ENCODE data around the gene ZNF280A.
"Not testable (repeated sequence)": the region's sequence is repeated elsewhere in the genome, so short reads cannot be mapped to it uniquely, and the experiment has no call there.

Gene ZNF280A

DNA sequence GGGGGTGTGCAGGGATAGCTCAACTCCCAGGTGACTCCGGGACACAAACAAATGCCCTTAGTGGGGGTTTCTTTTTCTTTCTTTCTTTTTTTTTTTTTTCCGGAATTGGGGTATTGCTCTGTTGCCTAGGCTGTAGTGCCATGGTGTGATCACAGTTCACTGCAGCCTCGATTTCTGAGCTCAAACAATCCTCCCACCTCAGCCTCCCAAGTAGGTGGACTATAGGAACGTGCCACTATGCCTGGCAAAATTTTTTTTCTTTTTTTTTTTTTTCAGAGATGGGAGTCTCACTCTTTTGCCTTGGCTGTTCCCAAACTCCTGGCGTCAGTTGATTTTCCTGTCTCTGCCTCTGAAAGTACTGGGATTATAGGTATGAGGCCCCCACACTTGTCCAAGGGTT is 13.8 kb upstream of the ZNF280A start:
- TF ChIP-seq, protein P1, sequence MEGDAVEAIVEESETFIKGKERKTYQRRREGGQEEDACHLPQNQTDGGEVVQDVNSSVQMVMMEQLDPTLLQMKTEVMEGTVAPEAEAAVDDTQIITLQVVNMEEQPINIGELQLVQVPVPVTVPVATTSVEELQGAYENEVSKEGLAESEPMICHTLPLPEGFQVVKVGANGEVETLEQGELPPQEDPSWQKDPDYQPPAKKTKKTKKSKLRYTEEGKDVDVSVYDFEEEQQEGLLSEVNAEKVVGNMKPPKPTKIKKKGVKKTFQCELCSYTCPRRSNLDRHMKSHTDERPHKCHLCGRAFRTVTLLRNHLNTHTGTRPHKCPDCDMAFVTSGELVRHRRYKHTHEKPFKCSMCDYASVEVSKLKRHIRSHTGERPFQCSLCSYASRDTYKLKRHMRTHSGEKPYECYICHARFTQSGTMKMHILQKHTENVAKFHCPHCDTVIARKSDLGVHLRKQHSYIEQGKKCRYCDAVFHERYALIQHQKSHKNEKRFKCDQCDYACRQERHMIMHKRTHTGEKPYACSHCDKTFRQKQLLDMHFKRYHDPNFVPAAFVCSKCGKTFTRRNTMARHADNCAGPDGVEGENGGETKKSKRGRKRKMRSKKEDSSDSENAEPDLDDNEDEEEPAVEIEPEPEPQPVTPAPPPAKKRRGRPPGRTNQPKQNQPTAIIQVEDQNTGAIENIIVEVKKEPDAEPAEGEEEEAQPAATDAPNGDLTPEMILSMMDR (IDR thresholded peaks at IDR 0.05; ENCODE audit: borderline replicate concordance, insufficient read depth, low read depth, low read length), result no peak
- H3K4me3 ChIP-seq (ENCODE audit: low read depth, low read length), result no peak overlapping the region

DNA sequence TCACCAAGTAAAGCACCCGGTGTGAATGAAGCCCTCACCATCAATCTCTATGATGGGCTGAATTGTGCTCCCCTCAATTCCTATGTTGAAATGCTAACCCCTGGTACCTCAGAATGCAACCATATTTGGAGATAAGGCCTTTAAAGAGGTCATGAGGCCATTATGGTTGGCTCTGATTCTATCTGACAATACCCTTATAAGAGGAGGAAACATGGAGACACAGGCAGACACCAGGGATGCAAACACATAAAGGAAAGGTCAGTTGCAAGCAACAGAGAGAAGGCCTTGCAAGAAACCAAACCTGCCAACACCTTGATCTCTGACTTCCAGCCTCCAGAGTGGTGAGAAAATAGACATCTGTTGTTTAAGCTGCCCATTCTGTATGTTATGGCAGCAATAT is 13.3 kb upstream of the ZNF280A start:
- no peak overlapping the region for H3K4me3 ChIP-seq (ENCODE audit: low read depth, low read length)
- TF ChIP-seq, protein P1 (IDR thresholded peaks at IDR 0.05; ENCODE audit: borderline replicate concordance, insufficient read depth, low read depth, low read length), result no peak

DNA sequence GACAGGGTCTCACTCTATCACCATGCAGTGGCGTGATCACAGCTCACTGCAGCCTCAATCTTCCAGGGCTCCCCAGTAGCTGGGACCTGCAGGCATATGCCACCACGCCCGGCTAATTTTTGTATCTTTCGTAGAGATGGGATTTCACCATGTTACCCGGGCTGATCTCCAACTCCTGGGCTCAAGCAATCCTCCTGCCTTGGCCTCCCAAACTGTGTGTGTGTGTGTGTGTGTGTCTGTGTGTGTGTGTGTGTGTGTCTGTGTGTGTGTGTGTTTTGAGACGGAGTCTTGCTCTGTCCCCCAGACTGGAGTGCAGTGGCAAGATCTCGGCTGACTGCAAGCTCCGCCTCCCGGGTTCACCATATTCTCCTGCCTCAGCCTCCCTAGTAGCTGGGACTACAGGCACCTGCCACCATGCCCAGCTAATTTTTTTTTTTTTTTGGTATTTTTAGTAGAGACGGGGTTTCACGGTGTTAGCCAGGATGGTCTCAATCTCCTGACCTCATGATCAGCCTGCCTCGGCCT is 12.5 kb upstream of the ZNF280A start:
- not testable (repeated sequence) for H3K4me3 ChIP-seq (ENCODE audit: low read depth, low read length)

DNA sequence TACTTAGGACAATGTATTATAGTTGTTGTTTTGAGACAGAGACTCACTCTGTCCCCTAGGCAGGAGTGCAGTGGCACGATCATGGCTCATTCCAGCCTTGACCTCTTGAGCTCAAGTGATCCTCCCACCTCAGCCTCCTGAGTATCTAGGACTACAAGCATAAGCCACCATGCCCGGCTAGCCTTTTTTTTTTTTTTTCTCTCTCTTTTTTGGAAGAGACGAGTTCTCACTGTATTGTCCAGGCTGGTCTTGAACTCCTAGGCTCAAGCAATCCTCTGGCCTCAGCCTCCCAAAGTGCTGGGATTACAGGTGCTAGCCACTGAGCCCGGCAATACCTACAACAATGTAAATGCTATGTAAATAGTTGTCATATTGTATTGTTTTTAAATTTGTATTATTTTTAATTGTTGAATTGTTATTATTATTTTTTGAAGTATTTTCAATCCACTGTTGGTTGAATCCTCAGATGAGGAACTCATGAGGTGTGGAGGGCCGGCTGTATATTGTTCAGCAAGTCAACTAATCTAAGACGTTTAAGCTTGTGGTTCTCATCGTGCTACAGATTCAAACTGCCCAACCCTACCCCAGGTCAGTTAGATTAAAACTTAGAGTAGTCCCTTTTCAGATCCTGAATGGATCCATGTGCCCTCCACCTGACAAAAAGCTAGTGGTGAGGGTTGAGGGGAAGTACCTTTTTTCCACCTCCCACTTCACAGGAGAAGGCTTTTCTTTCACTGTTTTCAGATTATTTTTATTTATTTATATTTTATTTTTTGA is 11.9 kb upstream of the ZNF280A start:
- TF ChIP-seq, protein P1 (IDR thresholded peaks at IDR 0.05; ENCODE audit: borderline replicate concordance, insufficient read depth, low read depth, low read length), result no peak

DNA sequence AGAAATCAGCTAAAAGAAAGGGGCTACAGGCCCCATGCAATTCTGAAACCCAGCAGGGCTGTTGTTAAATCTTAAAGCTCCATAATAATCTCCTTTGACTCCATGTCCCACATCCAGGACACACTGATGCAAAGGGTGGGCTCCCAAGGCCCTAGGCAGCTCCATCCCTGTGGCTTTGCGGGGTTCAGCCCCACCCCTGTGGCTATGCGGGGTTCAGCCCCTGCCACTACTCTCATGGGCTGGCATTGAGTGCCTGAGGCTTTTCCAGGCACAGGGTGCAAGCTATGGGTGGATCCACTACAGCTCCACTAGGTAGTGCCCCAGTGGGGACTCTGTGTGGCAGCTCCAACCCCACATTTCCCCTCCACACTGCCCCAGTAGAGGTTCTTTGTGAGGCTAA is 8.7 kb upstream of the ZNF280A start:
- TF ChIP-seq, protein P1 (IDR thresholded peaks at IDR 0.05; ENCODE audit: borderline replicate concordance, insufficient read depth, low read depth, low read length), result no peak
- no peak overlapping the region for H3K4me3 ChIP-seq (ENCODE audit: low read depth, low read length)

More for the DNA sequence above, 11.9 kb upstream of the ZNF280A start:
- no peak overlapping the region for H3K4me3 ChIP-seq (ENCODE audit: low read depth, low read length)

DNA sequence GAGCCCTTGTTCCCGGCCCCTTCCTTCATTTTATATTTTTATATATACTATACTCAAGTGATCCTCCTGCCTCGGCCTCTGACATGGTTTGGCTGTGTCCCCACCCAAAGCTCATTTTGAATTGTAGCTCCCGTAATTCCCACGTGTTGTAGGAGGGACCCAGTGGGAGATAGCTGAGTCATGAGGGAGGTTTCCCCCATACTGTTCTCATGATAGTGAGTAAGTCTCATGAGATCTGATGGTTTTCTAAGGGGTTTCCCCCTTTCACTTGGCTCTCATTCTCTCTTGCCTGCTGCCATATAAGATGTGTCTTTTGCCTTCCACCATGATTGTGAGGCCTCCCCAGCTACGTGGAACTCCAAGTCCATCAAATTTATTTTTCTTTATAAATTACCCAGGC is 7.2 kb upstream of the ZNF280A start:
- TF ChIP-seq, protein P1 (IDR thresholded peaks at IDR 0.05; ENCODE audit: borderline replicate concordance, insufficient read depth, low read depth, low read length), result no peak

DNA sequence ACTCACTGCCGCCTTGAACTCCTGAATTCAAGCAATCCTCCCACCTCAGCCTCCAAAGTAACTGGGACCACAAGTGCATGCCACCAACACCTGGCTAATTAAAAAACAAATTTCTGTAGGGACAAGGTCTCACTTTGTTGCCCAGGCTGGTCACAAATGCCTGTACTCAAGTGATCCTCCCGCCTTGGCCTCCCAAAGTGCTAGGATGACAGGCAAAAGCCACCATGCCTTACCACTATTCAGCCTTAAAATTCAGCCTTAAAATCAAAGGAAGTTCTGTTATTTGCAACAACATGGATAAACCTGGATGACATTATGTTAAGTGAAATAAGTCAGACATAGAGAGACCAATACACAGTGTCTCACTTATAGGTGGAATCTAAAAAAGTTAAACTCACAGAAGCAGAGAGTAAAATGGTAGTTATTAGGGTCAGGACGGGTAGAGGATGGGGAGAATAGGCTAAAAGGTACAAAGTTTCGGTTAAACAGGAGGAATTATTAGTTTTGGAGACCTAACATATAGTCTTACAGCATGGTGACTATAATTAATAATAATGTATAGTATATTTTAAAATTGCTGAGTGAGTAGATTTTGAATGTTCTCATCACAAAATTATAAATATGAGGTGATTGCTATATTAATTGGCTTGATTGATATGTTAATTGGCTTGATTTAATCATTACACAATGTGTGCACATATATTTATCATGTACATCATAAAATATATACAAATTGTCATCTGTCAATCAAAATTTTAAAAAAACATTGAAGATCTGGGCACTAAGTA is 6.2 kb upstream of the ZNF280A start:
- no peak overlapping the region for H3K4me3 ChIP-seq (ENCODE audit: low read depth, low read length)
- TF ChIP-seq, protein P1 (IDR thresholded peaks at IDR 0.05; ENCODE audit: borderline replicate concordance, insufficient read depth, low read depth, low read length), result no peak

More for the DNA sequence above, 7.2 kb upstream of the ZNF280A start:
- no peak overlapping the region for H3K4me3 ChIP-seq (ENCODE audit: low read depth, low read length)
